T-helper 1 cell treated with Interleukin-12 subunit alpha and Interleukin-12 subunit beta and Interleukin-4 antibody, amounts not matched to agents 30 ng/mL and 1 ng/mL, for 36 hours (primary cell): ENCODE results near the gene DENND2D. TPM values are rescaled to one million over a fixed set of nuclear protein-coding genes. Genes with fewer than 3 reads are reported as not detected.

Experiments
- intact Hi-C: fragments of 100-400 bp; cut with micrococcal nuclease; formaldehyde crosslinking; loops from one replicate; pipeline ENCODE4 v1.15.1; 2024
- total RNA-seq: library from RNA; stranded (reverse); gene quantifications from 2 replicates; pipeline ENCODE4 v1.2.3, GENCODE V29; 2022

The DENND2D gene
- total RNA-seq, 1 donor from 2014 or later, result 263 TPM

GRCh38 chr1:111204983-111205713 lies 4.7 kb upstream of the DENND2D start:
- intact Hi-C loops, result loop anchor here (1.0 to 5.0 kb wide), 4 partner anchors 10 to 387 kb away; no protein-coding TSS in a partner anchor

DNA sequence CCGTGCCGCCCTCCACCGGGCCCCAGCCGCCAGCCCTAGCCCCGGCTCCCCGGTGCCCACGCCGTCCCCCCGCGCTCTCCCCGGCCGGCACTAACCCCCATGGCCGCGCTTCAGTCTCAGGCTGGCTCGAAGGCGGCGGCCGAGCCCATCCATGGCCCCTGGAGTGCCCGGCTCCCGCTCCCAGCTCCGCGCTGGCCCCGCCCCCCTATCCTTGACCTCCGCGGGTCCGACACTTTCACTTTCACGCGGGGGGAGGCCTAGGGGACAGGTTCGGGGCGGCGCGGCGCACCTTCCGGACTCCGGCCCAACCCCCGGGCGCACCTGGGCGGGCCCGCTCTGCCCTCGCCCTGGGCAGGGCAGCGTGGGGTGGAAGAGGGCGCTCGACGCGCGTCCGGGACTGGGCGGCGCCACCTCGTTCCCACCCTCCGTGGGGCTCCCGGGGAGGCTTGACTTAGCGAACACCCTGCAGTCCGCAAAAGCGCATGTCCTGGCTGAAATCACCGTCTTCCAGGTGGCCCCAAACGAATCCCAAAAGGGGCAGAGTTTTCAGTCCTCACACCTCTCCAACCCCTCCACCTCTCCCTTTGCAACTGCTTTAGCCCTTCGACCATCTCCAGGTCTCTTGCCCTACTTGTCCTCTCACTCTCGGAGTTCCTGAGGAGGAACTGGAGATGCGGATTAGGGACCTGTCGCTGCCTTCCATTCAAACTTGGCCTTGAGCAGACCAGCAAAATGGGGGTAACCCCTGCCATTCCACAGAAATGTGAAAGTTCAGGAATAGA lies 3.9 kb upstream of the DENND2D start:
- intact Hi-C loops, result loop anchor here (1.0 to 5.0 kb wide), 4 partner anchors 11 to 388 kb away; no protein-coding TSS in a partner anchor

DNA sequence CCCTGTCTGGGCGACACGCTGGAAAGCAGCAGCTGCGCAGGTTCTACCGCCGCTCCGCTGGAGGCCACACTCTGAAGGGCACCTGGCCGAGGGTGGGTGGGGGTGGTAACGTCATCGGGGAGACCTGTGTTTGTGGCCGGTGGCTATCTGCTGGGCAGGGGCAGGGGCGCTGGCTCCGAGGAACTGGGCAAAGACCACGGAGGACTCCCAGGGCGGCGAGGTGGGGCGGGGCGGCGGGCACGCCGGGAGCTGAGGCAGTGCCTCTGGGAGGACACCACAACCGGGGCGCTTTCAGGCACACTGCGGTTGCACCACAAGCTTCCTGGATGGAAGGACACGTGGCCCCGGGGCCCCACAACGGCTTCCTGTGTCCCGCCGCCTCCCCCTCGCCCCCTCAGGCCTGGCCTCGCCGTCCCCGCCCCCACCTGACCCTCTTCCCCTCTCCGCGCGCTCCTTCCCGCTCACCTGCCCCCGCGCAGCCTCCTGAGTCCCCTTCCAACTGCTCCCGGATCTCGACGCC lies 3.3 kb upstream of the DENND2D start:
- intact Hi-C loops, result loop anchor here (1.0 to 5.0 kb wide), 4 partner anchors 12 to 389 kb away; no protein-coding TSS in a partner anchor

DNA sequence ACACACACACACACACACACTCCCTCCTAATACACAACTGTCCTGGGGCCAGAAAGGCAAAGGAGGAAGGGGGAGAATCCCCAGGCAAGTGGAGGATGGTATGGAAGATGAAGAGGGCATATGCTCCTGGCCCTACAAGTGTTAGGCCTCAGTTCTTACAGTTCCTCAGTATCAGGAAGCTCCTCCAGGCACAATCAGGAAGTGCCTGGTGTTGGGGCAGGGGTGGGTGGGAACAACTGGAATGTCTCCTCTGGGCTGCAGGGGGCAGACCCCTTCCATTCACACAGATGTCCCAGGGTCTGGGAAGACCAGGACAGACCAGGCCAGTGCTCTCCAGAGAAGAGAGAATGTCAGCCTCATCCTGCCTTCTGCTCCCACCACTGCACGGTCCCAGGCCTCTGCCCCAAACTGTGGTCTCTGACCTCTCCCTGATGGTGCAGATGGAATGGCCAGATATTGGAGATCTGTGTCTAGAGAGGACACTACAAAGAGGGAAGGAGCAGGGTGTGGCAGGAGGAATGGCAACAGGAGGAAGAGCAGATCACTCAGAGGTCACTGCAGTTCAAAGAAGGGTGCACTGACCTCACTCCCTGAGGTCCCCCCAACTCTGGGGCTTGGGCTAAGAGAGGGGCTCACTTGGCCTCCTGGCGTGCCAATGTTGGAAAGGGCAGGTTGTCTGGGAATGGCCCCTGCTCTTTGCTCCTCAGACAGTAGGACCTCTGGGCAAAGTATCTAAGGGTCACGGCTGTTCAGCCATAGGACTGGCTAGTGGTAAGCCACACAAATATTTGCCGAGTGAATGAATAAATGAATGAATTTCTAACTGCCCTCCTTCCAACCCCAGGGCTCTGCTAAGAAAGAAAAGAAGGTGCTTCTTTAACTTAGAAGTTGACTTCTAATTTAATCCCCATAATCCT lies 2.5 kb upstream of the DENND2D start:
- intact Hi-C loops, result loop anchor here (5.0 kb wide), 3 partner anchors 144 to 389 kb away; no protein-coding TSS in a partner anchor

DNA sequence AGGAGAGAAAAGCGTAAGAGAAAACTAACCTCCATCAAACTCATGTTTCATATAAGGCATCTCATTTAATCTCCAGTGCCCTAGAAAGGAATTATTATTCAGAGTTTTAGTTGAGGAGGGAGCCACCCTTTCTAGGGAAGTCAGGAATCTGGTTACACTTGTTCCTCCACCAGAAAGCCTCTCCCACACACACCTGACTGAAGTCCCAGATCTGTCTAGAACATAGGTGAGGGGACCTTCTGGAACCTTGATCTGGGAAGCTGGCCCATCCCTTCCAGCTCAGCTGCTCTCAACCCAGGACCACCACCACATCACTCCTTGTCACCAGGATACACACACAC lies 1.9 kb upstream of the DENND2D start:
- intact Hi-C loops, result loop anchor here (5.0 kb wide), 3 partner anchors 145 to 390 kb away; no protein-coding TSS in a partner anchor

- intact Hi-C loops, result loop anchor here (2.0 to 5.0 kb wide), 4 partner anchors 61 to 391 kb away; partner anchors contain the start of genes CEPT1 and DRAM2
These were observed 1.0 kb upstream of the DENND2D start for GRCh38 chr1:111201275-111202090.

DNA sequence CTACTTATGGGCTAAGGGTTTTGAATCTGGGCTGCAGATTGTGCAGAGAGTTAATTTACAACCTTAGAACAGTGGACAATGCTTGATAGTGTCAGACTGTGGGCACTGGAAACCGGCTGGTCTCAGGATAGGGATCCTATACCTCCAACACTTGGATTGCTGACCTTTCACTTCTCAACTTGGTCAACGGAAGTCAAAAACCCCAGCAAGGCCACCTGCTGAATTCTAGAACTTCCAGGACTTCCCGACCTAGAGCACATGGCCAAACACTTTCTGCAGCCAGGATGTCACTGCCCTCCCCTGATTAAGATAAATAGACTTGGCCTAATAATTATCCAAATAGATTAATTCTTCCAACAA lies 336 bp upstream of the DENND2D start:
- intact Hi-C loops, result loop anchor here (1.0 to 5.0 kb wide), 8 partner anchors 16 to 555 kb away; partner anchors contain the start of genes ATP5PB, CEPT1, DDX20 and DRAM2

GRCh38 chr1:111199329-111199728 lies 1.1 kb downstream of the DENND2D start:
- intact Hi-C loops, result loop anchor here (5.0 kb wide), 2 partner anchors 423 to 568 kb away; no protein-coding TSS in a partner anchor

DNA sequence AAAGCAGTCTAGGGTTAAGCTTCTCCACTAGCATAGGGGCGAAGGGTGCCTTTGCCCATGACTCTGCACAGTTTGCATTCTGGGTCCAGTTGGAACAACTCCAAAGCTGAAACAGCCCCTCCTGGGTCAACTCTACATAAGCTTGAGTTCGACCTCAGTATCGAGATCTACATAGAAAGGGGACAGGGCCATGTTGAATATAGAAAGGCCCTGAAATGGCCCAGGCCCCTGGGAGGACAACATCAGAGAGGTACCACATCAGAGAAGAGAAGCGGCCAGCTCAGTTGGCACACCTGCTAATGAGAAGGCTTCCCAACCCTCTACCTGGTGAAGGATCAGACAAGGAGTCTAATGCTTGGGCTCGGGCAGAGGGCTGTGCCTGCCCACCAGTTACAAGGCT lies 1.6 kb downstream of the DENND2D start:
- intact Hi-C loops, result loop anchor here (5.0 kb wide), 2 partner anchors 423 to 568 kb away; no protein-coding TSS in a partner anchor

GRCh38 chr1:111197598-111198284 lies 2.7 kb downstream of the DENND2D start:
- intact Hi-C loops, result loop anchor here (1.0 to 5.0 kb wide), 5 partner anchors 25 to 570 kb away; no protein-coding TSS in a partner anchor

DNA sequence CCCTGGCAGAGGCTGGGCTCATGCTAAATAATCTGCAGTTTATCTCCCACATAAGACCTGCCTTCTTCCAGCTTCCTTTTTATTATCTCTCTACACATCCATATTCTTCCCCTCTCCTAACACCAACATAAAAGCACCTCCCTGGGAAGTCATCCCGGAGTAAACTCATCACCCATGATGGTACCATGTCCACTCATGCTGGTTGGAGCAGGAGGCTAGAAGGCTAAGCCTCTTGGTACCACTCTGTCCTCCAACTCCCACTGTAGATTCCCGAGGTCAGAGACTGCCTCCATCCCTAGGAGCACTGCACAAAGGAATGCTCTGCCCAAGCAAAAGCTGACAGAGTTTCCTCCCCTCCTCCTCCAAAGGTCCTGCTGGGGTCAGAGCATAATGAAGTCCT lies 4.2 kb downstream of the DENND2D start:
- intact Hi-C loops, result loop anchor here (1.0 to 5.0 kb wide), 3 partner anchors 9 to 571 kb away; no protein-coding TSS in a partner anchor

DNA sequence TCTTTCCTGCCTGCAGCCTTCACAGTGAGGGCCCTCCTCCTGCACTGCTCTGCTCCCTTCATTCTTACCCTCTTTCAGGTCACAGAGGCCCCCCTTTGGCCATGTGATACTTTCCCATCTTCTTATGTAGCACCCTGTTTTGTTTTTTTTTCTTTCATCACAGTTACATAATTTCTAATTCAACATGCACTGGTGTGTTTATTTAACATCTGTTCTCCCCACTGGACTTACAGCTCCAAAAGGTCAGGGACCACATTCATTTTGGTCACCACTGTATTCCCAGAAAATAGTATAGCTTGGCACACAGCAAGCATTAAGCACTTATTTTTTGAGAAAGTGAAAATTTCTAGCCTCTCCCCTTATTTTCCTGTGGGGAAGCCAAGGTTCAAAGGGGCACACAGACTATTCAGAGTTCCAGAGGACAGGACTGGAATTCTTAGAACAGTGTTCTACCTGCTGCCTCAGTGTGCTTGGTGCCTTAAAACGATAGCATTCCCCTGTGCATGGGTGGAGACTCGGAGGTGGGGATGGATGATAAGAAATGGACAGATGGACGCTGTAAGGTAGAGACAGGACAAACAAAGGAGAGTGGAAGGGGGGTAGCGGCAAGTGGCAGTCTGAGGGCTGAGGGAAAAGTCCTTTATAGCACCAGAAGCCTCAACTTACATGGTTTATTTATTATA lies 5.3 kb downstream of the DENND2D start:
- intact Hi-C loops, result loop anchor here (5.0 kb wide), 2 partner anchors 427 to 572 kb away; no protein-coding TSS in a partner anchor

- intact Hi-C loops, result no loop called here
These were observed 6.5 kb downstream of the DENND2D start for GRCh38 chr1:111193712-111194480.

GRCh38 chr1:111192658-111193519 lies 7.6 kb downstream of the DENND2D start:
- intact Hi-C loops, result no loop called here

GRCh38 chr1:111192074-111192473 lies 8.4 kb downstream of the DENND2D start:
- intact Hi-C loops, result no loop called here

- intact Hi-C loops, result no loop called here
These were observed 8.9 kb downstream of the DENND2D start for GRCh38 chr1:111191496-111191895.
